ENCODE data around the gene SLC39A11.

- TF ChIP-seq CTCF (conservative IDR thresholded peaks at IDR 0.05 in 1 of 2, IDR thresholded peaks at IDR 0.05 in 1 of 2; ENCODE audit: extremely low read depth in 1 of 2, insufficient read depth in 1 of 2, low read depth in 1 of 2, low read length in 2 of 2): no peak
- TF ChIP-seq EZH2 (IDR thresholded peaks at IDR 0.05; ENCODE audit: borderline replicate concordance, low read length): no peak
Measured at GRCh38 chr17:72974605-72975232, 117.8 kb downstream of the SLC39A11 start.
